HL-60 (cell line): ENCODE data around the gene TFAP2A.

Source experiments
- CTCF ChIP-seq: IDR thresholded peaks from one replicate; pipeline ENCODE4 v1.5.1; 2011; ENCODE audit warnings: low read length, control low read depth, inconsistent platforms; ENCODE audit not compliant: insufficient read depth
- GABPA ChIP-seq: IDR thresholded peaks from 2 replicates; pipeline ENCODE4 v1.6.1; 2012; ENCODE audit warnings: low read depth
- POLR2AphosphoS5 ChIP-seq: IDR thresholded peaks from 2 replicates; pipeline ENCODE4 v1.6.1; 2012; ENCODE audit warnings: low read depth
- REST ChIP-seq: IDR thresholded peaks from 2 replicates; pipeline ENCODE4 v1.6.1; 2012; ENCODE audit warnings: low read depth; ENCODE audit not compliant: insufficient replicate concordance

GRCh38 chr6:10406556-10406955, 8.3 kb downstream of the TFAP2A start:
- TF ChIP-seq CTCF (no peak), REST (no peak), POLR2AphosphoS5 (no peak), GABPA (no peak)
